ENCODE measurements around the gene HIRA. TPM values are rescaled to one million over a fixed set of nuclear protein-coding genes. Genes with fewer than 3 reads are reported as not detected.

The HIRA gene
- total and polyA plus RNA-seq, 9 of the 15 experiments (the other 6 are each of a cell fraction or from before 2014, with no cell fraction given): 0.96 to 132 (median 58.4) TPM

GRCh38 chr22:19396934-19397733, 34.4 kb downstream of the HIRA start (continued):
- TF ChIP-seq CEBPG (CRISPR knock-in tag; IDR thresholded peaks at IDR 0.05): no peak
- TF ChIP-seq CEBPG (tag; conservative IDR thresholded peaks at IDR 0.05 in 1 of 2, IDR thresholded peaks at IDR 0.05 in 1 of 2): no peak
- TF ChIP-seq MTF1 (CRISPR knock-in tag; IDR thresholded peaks at IDR 0.05; ENCODE audit: borderline replicate concordance): no peak
- TF ChIP-seq ZFPM2 (CRISPR knock-in tag; IDR thresholded peaks at IDR 0.05): no peak
- TF ChIP-seq NCOA2 (IDR thresholded peaks at IDR 0.05; ENCODE audit: partially characterized antibody in 2 of 2): no peak
- TF ChIP-seq ZNF778 (CRISPR knock-in tag; IDR thresholded peaks at IDR 0.05): no peak
- TF ChIP-seq CCNT2 (IDR thresholded peaks at IDR 0.05; ENCODE audit: borderline replicate concordance, extremely low read depth, insufficient read length, low read depth, low read length): peak; percentile 98
- TF ChIP-seq EP400 (IDR thresholded peaks at IDR 0.05): peak; percentile 85
- TF ChIP-seq BCLAF1 (IDR thresholded peaks at IDR 0.05; ENCODE audit: borderline replicate concordance in 1 of 2, control insufficient read depth in 1 of 2, low read depth in 2 of 2, low read length in 1 of 2): no peak
- TF ChIP-seq SMARCB1 (IDR thresholded peaks at IDR 0.05; ENCODE audit: insufficient read length, low read depth): no peak
- TF ChIP-seq CGGBP1 (CRISPR knock-in tag; IDR thresholded peaks at IDR 0.05): peak; percentile 6; the same call in 1 of the 2 replicates
- peak; percentile 84; the same call in 1 of the 2 replicates for TF ChIP-seq KDM2B (CRISPR knock-in tag; IDR thresholded peaks at IDR 0.05)
- TF ChIP-seq HNRNPK (IDR thresholded peaks at IDR 0.05; ENCODE audit: low read depth, low read length, poor library complexity, severe bottlenecking): no peak
- no peak for TF ChIP-seq NR1H2 (CRISPR knock-in tag; IDR thresholded peaks at IDR 0.05)
- TF ChIP-seq ZNF408 (CRISPR knock-in tag; IDR thresholded peaks at IDR 0.05; ENCODE audit: low read depth): no peak
- no peak for TF ChIP-seq ZFP36 (IDR thresholded peaks at IDR 0.05; ENCODE audit: low read depth, low read length, partially characterized antibody)
- TF ChIP-seq KDM5B (IDR thresholded peaks at IDR 0.05; ENCODE audit: insufficient replicate concordance, low read depth, low read length): peak; percentile 39
- TF ChIP-seq ZKSCAN8 (CRISPR knock-in tag; IDR thresholded peaks at IDR 0.05): peak; percentile 83; the same call in 1 of the 2 replicates
- peak; percentile 98 for TF ChIP-seq SETDB1 (IDR thresholded peaks at IDR 0.05; ENCODE audit: low read length)
- TF ChIP-seq SRF (CRISPR knock-in tag; IDR thresholded peaks at IDR 0.05): peak in 1 of 2 experiments; percentile 96; a peak in 1 of 4 replicates
- TF ChIP-seq ZNF274 (IDR thresholded peaks at IDR 0.05; ENCODE audit: borderline replicate concordance, low read depth, low read length): 0 out of 2 replicates have a peak, but pooled peaks have one; percentile 36
- no peak for TF ChIP-seq PTBP1 (IDR thresholded peaks at IDR 0.05; ENCODE audit: low read depth, low read length)
- peak; percentile 23; the same call in 1 of the 2 replicates for TF ChIP-seq RAD51 (IDR thresholded peaks at IDR 0.05; ENCODE audit: borderline replicate concordance, low read depth)
- TF ChIP-seq BRD9 (IDR thresholded peaks at IDR 0.05; ENCODE audit: low read depth, partially characterized antibody): peak; percentile 87
